Suprapubic skin (tissue), 4 donors: Measurements from ENCODE around the gene GPAM.

ENCODE experiments used
- EP300 ChIP-seq: sonication (generic); formaldehyde crosslinking; IDR thresholded peaks from one replicate; pipeline ENCODE4 v1.6.1; 2017; ENCODE audit warnings: antibody characterized with exemption
- POLR2A ChIP-seq, 2 donors: fragments of 450-650 bp; IDR thresholded peaks; one replicate each; pipeline ENCODE4 v1.6.1; 2017; ENCODE audit warnings: antibody characterized with exemption in 2 of 2, mild to moderate bottlenecking in 2 of 2, moderate library complexity in 2 of 2
- POLR2AphosphoS5 ChIP-seq, 3 donors: sonication (generic); formaldehyde crosslinking; IDR thresholded peaks; one replicate each; pipeline ENCODE4 v1.6.1; 2017; ENCODE audit warnings: antibody characterized with exemption in 3 of 3
- TF ChIP-seq, protein P1 (sequence below), 2 donors: fragments of 200-600 bp in 1 of 2; fragments of 450-650 bp in 1 of 2; sonication (generic) in 1 of 2; IDR thresholded peaks; one replicate each; pipeline ENCODE4 v1.5.1; 2016 to 2019; ENCODE audit warnings: antibody characterized with exemption in 2 of 2, mild to moderate bottlenecking in 1 of 2, moderate library complexity in 1 of 2

DNA sequence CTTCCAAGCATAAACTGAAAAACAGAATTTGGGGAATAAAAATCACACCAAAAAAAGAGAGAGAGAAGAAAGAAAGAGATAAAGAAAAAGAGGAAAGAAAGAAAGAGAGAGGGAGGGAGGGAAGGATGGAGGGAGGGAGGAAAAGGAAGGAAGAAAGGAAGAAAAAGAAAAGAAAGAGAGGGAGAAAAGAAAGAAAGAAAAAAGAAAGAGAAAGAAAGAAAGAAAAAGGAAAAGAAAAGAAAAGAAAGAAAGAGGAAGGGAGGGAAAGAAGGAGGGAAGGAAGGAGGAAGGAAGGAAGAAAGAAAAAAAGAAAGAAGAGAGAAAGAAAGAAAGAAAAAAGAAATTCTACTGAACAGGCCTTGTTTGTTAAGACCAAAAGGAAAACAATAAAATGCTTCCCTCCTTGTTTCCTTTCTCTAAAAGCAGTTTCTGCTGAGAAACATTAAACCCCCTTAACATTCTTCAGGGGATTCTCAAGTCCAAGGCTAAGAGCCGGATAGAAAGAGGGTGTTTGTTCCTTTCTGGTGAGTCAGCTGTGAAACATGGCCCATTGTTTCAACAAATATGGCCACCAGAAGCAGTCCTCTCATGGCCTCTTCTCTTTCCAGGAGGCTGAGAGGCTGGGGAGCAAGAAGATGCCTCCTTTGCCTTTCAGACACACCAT is 46.9 kb upstream of the GPAM start:
- TF ChIP-seq, protein P1, sequence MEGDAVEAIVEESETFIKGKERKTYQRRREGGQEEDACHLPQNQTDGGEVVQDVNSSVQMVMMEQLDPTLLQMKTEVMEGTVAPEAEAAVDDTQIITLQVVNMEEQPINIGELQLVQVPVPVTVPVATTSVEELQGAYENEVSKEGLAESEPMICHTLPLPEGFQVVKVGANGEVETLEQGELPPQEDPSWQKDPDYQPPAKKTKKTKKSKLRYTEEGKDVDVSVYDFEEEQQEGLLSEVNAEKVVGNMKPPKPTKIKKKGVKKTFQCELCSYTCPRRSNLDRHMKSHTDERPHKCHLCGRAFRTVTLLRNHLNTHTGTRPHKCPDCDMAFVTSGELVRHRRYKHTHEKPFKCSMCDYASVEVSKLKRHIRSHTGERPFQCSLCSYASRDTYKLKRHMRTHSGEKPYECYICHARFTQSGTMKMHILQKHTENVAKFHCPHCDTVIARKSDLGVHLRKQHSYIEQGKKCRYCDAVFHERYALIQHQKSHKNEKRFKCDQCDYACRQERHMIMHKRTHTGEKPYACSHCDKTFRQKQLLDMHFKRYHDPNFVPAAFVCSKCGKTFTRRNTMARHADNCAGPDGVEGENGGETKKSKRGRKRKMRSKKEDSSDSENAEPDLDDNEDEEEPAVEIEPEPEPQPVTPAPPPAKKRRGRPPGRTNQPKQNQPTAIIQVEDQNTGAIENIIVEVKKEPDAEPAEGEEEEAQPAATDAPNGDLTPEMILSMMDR (IDR thresholded peaks at IDR 0.05): no peak
- TF ChIP-seq POLR2A (IDR thresholded peaks at IDR 0.05) (no peak), EP300 (no peak), POLR2AphosphoS5 (IDR thresholded peaks at IDR 0.05) (no peak)
